Measurements from ENCODE around the gene CCDC150. TPM values are rescaled to one million over a fixed set of nuclear protein-coding genes. Genes with fewer than 3 reads are reported as not detected.
"Not testable (repeated sequence)": the region's sequence is repeated elsewhere in the genome, so short reads cannot be mapped to it uniquely, and the experiment has no call there.

Gene CCDC150
- total RNA-seq, 1 donor from 2014 or later, result 0.89 TPM

DNA sequence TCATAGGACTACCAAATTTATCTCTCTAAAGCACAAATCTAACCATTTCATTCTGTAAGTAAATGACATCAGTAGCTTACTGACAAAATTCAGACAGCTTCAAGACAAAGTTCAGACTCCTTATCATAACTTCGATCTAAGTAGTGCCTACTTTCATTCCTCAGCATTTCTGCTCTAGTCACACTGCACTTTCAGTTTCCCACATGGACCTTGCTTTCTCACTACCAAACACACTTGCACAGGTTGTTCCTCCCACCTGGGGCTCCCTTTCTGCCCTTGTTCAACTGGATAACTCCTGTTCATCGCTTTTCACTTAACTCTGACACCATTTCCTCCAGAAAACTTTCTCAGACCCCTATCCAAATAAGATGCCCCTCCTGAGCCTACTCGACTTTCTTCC is 22.1 kb upstream of the CCDC150 start:
- ATAC-seq, result no peak

DNA sequence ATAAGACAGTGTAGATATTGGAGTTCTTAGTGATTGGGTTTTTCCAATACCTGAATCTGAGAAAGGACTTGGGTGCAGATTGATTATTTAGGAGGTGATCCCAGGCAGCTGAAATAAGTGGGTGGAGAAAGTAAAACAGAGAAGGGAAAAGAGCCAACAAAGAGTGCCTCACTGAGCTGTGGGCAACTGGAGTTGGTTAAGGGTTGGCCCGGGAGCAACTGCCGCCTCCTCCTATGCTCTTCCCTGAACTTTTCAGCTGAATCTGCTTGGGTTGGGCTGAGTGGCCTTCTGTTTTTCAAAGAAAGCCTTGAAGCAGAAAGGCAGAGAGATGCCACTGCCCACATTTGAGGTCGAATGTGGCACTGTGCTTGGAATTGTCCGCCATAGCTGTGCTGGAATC is 20.9 kb upstream of the CCDC150 start:
- no peak for DNase-seq (ENCODE audit: missing footprints)

More for the DNA sequence above, 22.1 kb upstream of the CCDC150 start:
- no peak for DNase-seq (ENCODE audit: missing footprints)
- intact Hi-C loops (cut with DNase I), result no loop called here

DNA sequence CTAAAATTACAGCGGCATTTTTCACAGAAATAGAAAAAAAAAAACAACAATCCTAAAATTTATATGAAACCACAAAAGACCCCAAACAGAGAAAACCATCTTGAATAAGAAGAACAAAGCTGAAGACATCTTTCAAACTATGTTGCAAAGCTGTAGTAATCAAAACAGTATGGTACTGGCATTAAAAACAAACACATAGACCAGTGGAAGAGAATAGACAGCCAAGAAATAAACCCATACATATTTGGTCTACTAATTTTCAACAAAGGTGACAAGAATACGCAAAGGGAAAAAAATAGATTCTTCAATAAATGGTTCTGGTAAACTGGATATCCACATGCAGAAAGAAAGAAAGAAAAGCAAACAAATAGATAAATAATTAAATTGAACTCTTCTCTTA is 9.0 kb upstream of the CCDC150 start:
- ATAC-seq, result no peak
- DNase-seq (ENCODE audit: missing footprints), result no peak
- intact Hi-C loops (cut with DNase I), result no loop called here

More for the DNA sequence above, 20.9 kb upstream of the CCDC150 start:
- ATAC-seq, result no peak
- intact Hi-C loops (cut with DNase I), result no loop called here

DNA sequence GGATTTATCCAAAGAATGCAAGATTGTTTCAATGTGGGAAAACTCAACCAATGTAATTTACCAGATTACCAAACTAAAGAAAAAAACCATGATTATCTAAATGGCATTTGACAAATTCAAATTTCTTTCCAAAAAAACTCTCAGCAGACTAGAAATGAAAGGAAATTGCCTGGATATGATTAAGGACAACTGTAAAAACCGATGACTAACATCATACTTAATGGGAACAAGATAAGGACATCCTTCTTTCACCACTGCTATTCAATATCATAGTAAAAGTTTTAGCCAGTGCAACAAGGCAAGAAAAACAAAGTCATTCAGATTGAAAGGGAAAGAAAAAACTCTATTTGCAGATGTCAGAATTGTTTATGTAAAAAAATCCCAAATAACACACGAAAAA is 4.4 kb upstream of the CCDC150 start:
- intact Hi-C loops (cut with DNase I), result no loop called here
- ATAC-seq (no peak), DNase-seq (ENCODE audit: missing footprints) (no peak)

DNA sequence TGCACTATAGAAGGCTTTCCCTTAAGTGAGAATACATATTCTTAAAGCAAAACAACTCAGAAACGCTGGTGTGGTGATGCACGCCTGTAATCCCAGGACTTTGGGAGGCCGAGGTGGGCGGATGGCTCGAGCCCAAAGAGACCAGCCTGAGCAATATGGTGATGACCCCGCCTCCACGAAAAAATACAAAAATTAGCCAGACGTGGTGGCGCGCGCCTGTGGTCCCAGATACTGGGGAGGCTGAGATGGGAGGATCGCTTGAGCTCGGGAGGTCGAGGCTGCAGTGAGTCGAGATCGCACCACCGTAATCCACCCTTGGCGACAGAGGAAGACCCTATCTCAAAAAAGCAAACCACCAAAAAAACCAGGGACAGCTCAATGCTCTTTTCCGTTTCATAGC is 750 bp upstream of the CCDC150 start:
- intact Hi-C loops (cut with DNase I), result no loop called here

DNA sequence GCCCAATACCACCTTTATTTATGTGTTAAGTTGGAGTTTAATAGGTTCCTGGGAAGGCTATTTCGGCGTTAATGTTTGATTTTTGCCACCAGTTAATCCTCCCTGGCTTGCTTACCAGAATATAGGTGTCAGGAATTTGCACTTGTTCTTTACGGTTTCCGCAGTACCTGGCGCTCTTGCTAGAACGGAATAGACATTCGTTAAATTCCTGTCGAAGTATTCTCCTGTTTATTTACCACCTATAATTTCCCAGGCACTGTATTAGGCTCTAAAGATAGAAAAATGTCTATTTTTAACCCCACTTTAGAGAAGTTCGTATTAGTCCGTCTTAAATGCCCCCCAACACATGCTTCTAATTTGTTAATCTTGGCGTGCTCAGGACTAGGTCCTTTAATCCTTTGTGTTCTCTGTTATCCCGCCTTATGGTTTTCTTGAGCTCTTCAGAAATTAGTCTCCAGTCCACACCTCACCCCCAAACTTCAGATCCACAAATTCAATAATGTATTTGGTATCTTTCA is 575 bp downstream of the CCDC150 start:
- DNase-seq (ENCODE audit: missing footprints) (no peak), ATAC-seq (no peak)
- intact Hi-C loops (cut with DNase I), result no loop called here

More for the DNA sequence above, 750 bp upstream of the CCDC150 start:
- no peak for ATAC-seq
- no peak for DNase-seq (ENCODE audit: missing footprints)

DNA sequence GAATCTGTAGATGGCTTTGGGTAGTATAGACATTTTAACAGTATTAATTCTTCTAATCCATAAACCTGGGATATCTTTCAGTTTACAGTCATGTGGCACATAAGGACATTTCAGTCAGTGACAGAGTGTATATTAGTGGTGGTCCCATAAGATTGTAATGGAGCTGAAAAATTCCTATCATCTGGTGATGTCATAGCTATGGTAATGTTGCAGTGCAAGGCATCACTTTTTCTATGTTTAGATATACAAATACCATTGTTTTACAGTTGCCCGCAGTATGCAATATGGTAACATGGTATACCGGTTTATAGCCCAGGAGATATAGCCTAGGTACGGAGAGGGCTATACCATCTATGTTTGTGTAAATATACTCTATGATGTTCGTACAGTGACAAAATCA is 9.7 kb downstream of the CCDC150 start:
- ATAC-seq (no peak), DNase-seq (ENCODE audit: missing footprints) (no peak)
- intact Hi-C loops (cut with DNase I), result no loop called here

DNA sequence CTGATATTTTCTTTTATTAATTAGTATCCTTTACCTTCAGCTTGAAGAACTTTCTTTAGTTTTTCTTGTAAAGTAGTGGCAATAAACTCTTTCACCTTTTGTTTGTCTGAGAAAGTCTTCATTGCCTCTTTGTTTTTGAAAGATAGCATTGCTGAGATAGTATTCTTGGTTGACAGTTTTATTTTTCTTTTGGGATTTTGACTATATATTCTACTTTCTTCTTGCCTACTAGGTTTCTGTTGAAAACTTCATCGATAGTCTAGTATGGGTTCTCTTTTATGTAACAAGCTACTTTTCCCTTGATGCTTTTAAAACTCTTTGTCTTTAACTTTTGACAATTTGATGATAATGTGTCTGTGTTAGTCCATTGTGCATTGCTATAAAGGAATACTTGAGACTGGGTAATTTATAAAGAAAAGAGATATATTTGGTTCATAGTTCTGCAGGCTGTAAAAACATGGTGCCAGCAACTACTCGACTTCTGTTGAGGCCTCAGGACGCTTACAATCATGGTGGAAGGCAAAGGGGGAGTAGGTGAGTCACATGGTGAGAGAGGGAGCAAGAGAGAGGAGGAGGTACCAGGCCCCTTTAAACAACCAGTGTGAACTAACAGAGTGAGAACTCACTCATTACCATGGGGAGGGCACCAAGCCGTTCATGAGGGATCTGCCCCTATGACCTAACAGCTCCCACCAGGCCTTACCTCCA is 12.0 kb downstream of the CCDC150 start:
- intact Hi-C loops (cut with DNase I), result no loop called here
- DNase-seq (ENCODE audit: missing footprints) (no peak), ATAC-seq (no peak)

DNA sequence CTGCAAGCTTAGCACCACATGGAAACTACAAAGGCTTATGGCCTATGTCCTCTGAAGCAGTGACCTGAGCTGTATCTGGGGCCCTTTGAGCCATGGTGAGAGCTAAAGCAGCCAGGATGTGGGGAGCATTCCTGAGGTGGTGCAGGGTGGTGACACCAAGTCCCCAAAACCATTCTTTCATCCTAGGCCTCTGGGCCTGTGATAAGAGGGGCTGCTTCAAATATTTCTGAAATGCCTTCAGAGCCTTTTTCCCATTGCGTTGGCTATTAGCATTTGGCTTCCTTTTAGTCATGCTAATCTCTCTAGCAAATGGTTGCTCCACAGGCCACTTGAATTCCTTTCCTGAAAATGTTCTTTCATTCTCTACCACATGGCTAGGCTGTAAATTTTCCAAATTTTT is 13.4 kb downstream of the CCDC150 start:
- ATAC-seq (no peak), DNase-seq (ENCODE audit: missing footprints) (no peak)
- intact Hi-C loops (cut with DNase I), result no loop called here

DNA sequence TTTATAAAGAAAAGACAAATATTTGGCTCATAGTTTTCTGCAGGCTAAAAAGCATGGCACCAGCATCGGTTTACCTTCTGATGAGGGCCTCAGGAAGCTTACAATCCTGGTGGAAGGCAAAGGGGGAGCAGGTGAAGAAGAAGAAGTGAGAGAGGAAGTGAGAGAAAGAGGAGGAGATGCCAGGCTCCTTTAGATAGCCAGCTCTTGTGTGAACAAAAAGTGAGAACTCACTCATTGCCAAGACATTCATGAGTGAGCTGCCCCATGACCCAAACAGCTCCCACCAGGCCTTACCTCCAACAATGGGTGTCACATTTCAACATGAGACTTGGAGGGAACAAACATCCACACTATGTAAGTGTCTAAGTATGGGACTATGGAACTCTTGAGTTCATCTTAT is 14.3 kb downstream of the CCDC150 start:
- intact Hi-C loops (cut with DNase I), result no loop called here
- DNase-seq (ENCODE audit: missing footprints), result no peak
- no peak for ATAC-seq

DNA sequence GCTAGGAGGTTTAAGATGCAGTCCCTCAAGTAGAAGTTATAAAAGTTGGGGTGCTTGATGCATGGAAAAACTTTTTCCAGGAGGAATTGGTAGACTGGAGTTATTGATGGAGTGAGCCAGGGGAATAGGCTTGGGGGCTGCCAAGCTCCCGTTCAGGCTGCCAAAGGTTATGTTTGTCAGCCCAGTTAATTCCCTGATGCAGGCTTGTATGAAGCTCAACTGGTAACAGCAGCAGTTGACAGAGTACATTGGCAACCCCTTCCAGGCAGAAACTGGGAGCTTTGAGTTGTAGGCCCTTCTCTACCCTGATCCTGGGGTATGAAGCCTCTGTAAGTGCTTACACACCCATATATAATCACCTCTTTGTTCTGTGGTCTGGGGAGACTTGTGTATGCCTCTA is 16.2 kb downstream of the CCDC150 start:
- DNase-seq (ENCODE audit: missing footprints), result no peak
- intact Hi-C loops (cut with DNase I), result no loop called here
- ATAC-seq, result no peak

DNA sequence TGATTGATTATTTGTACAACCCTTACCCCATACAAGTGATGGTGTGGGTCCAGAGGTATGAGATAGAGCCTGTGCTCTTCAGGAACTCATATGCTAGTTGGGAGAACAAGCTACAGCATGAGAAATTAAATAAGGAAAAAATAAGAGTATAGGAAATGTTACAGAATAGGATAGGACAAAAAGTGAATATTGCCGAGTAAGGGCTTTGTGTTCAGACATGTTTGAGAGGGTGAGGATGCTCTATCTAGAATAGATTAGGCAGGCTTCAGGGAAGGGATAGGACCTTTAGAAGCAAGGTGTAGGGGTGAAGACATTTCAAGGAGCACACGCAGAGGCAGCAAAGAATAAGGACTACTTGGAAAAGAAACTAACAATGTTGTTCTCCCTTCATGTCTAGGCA is 17.8 kb downstream of the CCDC150 start:
- ATAC-seq, result no peak
- no peak for DNase-seq (ENCODE audit: missing footprints)
- intact Hi-C loops (cut with DNase I), result no loop called here

DNA sequence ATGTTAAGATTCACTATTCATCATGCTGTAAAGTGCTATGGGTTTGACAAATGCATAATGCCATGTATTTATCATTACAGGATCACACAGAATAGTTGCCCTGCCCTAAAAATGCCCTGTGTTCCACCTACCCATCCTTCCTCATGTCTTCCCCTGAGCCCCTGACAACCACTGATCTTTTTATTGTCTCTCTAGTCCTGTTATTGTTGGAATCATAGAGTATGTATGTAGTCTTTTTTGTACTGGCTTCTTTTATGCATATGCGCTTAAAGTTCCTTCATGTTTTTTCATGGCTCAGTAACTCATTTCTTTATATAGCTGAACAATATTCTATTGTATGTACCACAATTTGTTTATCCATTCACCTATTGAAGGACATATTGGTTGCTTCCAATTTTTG is 20.3 kb downstream of the CCDC150 start:
- no peak for ATAC-seq
- DNase-seq (ENCODE audit: missing footprints), result no peak
- intact Hi-C loops (cut with DNase I), result no loop called here

DNA sequence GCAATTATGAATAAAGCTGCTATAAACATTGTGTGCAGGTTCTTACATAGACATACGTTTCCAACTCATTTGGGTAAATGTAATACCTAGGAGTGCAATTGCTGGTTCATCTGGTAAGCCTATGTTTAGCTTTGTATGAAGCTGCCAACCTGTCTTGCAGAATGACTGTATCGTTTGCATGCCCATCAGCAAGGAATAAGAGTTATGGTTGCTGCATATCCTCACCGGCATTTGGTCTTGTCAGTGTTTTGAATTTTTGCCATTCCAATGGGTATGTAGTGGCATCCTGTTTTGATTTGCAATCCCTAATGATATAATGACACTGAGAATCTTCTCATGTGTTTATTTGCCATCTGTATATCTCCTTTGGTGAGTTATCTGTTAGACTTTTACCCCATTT is 20.7 kb downstream of the CCDC150 start:
- ATAC-seq (no peak), DNase-seq (ENCODE audit: missing footprints) (no peak)
- intact Hi-C loops (cut with DNase I), result no loop called here

DNA sequence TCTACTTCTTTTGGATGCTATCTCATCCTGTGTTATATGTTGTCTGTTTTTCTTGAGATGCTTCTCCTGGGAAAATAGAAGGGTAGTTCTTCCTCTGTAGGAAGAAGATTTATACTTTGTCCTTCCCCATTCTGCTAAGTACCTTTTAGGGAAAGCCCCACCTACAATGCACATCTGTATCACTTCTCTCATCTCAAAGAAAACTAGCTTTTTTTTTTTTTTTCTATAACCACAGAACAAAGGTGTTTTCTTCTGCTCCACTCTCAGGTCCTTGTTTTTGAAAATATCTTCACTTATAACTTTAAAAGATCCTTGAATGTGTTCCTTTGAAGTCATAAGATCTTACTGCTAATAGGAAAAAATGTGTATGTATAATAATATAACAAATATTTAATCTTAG is 30.8 kb downstream of the CCDC150 start:
- DNase-seq (ENCODE audit: missing footprints) (no peak), ATAC-seq (no peak)
- intact Hi-C loops (cut with DNase I), result no loop called here

DNA sequence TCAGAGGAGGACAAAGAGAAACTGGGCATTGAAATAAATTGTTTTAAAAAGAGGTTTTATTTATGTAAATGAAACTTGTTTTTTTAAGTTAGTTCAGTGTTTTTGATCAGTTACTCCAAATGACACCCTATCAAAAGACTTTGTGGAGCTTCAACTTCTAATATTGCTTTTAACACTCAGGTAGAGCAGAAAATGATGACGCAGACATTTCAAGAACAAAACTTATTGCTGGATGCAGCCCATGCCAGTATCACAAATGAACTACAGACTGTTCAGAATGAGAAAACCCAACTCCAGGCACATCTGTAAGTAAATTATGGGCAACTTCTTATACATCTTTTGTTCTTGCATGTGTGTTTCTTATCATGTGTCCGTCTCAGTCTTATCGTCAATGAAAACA is 36.4 kb downstream of the CCDC150 start:
- DNase-seq (ENCODE audit: missing footprints) (no peak), ATAC-seq (no peak)
- intact Hi-C loops (cut with DNase I), result no loop called here

DNA sequence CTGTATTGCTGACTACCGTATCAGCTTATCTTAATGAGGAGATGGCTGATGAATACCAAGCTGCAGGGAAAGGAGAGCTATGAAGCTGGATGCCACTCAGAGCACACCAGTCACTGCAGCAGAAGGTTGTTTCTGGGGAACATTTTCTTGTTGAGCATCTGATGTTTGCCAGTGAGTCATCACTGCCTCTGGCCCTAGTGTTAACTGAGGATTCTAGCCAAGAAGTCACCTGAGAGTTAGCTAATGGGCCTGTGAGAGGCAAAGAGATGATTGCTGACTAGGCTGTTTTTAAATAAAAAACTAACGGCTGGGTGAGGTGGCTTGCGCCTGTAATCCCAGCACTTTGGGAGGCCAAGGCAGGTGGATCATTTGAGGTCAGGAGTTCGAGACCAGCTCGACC is 37.9 kb downstream of the CCDC150 start:
- intact Hi-C loops (cut with DNase I), result no loop called here
- DNase-seq (ENCODE audit: missing footprints), result no peak
- no peak for ATAC-seq

DNA sequence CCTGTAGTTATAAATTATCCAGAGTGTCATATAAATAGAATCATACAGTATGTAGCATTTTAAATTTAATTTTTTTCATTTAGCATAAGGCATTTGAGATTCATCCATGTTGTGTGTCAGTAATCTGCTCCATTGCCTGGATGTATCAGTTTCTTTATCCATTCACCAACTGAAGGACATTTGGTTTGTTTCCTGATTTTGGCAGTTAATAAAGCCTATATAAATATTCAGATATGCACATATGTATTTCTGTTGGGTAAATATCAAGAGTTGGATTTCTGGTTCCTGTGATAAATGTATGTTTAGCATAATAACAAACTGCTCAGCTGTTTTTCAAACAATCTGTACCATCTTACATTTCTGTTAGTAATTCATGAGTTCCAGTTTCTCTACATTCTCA is 39.9 kb downstream of the CCDC150 start:
- no peak for DNase-seq (ENCODE audit: missing footprints)
- intact Hi-C loops (cut with DNase I), result no loop called here
- ATAC-seq, result no peak

DNA sequence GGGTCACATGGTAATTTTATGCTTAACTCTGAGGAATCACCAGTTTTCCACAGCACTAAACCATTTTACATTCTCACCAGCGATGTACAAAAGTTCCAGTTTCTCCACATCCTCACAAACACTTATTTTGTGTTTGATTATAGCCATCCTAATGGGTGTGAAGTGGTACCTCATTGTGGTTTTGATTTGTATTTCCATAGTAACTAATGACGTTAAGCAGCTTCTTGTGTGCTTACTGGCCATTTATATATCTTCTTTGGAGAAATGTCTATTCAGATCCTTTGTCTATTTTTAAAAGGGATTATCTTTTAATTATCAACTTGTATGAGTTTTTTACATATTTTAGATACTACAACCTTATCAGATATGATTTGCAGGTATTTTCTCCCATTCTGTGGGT is 42.0 kb downstream of the CCDC150 start:
- intact Hi-C loops (cut with DNase I), result no loop called here
- DNase-seq (ENCODE audit: missing footprints), result no peak
- no peak for ATAC-seq

DNA sequence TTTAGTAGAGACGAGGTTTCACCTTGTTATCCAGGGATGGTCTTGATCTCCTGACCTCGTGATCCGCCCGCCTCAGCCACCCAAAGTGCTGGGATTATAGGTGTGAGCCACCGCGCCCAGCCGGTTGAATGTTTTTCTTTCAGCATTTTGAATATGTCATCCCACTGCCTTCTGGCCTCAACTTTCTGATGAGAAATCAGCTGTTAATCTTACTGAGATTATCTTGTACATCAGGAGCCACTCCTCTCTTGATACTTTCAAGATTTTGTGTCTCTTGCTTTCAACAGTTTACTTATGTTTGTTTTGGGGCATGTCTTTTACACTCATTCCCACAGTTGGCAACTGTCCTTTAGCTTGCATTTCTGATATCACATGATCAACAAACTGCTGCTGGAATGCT is 46.3 kb downstream of the CCDC150 start:
- intact Hi-C loops (cut with DNase I), result no loop called here
- no peak for ATAC-seq

DNA sequence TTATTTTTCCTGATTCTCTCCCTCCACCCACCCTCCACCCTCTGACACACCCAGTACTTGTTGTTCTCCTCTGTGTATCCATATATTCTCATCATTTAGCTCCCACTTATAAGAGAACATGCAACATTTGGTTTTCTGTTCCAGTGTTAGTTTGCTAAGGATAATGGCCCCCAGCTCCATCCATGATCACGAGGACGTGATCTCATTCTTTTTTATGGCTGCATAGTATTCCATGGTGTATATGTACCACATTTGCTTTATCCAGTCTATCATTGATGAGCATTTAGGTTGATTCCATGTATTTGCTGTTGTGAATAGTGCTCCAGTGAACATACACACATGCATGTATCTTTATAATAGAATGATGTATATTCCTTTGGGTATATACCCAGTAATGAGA is 47.2 kb downstream of the CCDC150 start:
- DNase-seq (ENCODE audit: missing footprints); intact Hi-C loops (cut with DNase I); ATAC-seq: not testable (repeated sequence)

More for the DNA sequence above, 46.3 kb downstream of the CCDC150 start:
- no peak for DNase-seq (ENCODE audit: missing footprints)
